Testis (tissue), 3 donors: ENCODE measurements around the gene AGER. TPM values are rescaled to one million over a fixed set of nuclear protein-coding genes. Genes with fewer than 3 reads are reported as not detected.

Experiments used
- DNase-seq: peaks from one replicate; pipeline ENCODE4 v3.0.0-alpha.2; 2019
- H3K27ac ChIP-seq, 2 donors: fragments of 200-600 bp; sonication (generic); one replicate each; pipeline ENCODE4 v1.5.1; 2019
- H3K27me3 ChIP-seq: fragments of 200-600 bp; sonication (generic); one replicate; pipeline ENCODE4 v1.5.1; 2019
- H3K36me3 ChIP-seq: fragments of 200-600 bp; sonication (generic); one replicate; pipeline ENCODE4 v1.5.1; 2017; ENCODE audit warnings: low read depth; ENCODE audit errors: missing control alignments
- H3K4me1 ChIP-seq: fragments of 200-600 bp; sonication (generic); one replicate; pipeline ENCODE4 v1.5.1; 2019
- H3K4me3 ChIP-seq, 2 donors: fragments of 200-600 bp; sonication (generic); one replicate each; pipeline ENCODE4 v1.5.1; 2017 to 2019
- H3K9me3 ChIP-seq: fragments of 200-600 bp; sonication (generic); one replicate; pipeline ENCODE4 v1.5.1; 2017
- POLR2A ChIP-seq: fragments of 450-650 bp; IDR thresholded peaks from one replicate; pipeline ENCODE4 v1.6.1; 2017; ENCODE audit warnings: antibody characterized with exemption, mild to moderate bottlenecking, moderate library complexity
- WGBS, 2 donors: methylation state at CpG; one replicate each; pipeline ENCODE4 v1.1.5; 2018; 5-methylcytosine and 5-hydroxymethylcytosine counted together
- intact Hi-C: fragments of 100-400 bp; cut with DNase I; formaldehyde crosslinking; loops from one replicate; pipeline ENCODE4 v1.15.1; 2023; ENCODE audit warnings: low total_unique reads
- polyA plus RNA-seq: library from polyadenylated mRNA; stranded (reverse); fragments of 350-450 nt; fragmentation: Illumina TruSeq; extraction: RNeasy Lipid Tissue Mini Kit (QIAGEN cat#74804); gene quantifications from one replicate; pipeline ENCODE4 v1.2.3, GENCODE V29; 2014; ENCODE audit warnings: low read depth, low replicate concordance; ENCODE audit not compliant: insufficient read depth
- total RNA-seq, 2 donors: library from RNA; depleted of rRNA; stranded (reverse); fragments of >200 nt; gene quantifications; one replicate each; pipeline ENCODE4 v1.2.3, GENCODE V29; 2016
- TF ChIP-seq, protein P1 (sequence below), 3 experiments: fragments of 450-650 bp in 2 of 3; fragments of 200-600 bp in 1 of 3; sonication (generic) in 1 of 3; IDR thresholded peaks; one replicate each; pipeline ENCODE4 v1.5.1; 2016 to 2019; ENCODE audit warnings: antibody characterized with exemption in 3 of 3, mild to moderate bottlenecking in 2 of 3, moderate library complexity in 1 of 3

The AGER gene
- total and polyA plus RNA-seq, 3 donors from 2014 or later = 5.8 to 8.6 (median 7.8) TPM

DNA sequence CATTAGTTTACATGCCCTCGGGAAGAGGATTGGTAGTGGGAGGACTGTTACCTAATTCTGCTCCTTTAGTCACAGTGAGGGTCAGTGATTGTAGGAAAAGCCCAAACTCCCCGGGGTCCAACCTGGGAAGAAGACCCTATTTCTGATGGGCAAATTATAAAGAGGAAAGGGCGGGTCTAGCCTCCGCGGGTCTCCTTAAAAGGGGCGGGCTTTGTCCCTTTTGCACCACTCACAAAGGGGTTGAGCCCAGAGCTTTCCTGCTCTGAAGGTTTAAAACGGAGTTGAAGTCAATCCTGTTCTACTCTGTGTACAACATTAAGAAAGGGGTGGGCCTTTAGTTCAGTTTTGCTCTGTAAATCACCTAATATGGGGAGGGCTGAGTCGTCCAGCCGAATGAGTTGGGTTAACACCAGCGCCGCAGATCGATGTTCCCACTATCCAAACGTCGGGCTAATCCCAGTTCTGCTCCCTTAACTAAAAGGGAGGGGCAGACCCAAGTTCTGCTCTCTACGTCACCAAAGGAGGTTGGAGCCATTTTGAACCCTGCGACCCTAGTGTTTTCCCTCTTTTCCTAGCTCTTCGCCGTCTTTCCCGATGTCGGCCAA is 6.8 kb downstream of the AGER start:
- H3K4me1 ChIP-seq = peaks cover 35% of the 10 kb centered on the region
- peak overlapping the region; percentile 94 to 99 for H3K27ac ChIP-seq
- no peak for DNase-seq
- 0 to 1% methylated on average over 20 of the region's 20 CpGs for WGBS, 2 donors
- H3K9me3 ChIP-seq = no peaks in the 10 kb centered on the region
- peak overlapping the region; percentile 53 to 82 for H3K4me3 ChIP-seq
- H3K36me3 ChIP-seq = no peaks in the 10 kb centered on the region
- H3K27me3 ChIP-seq = no peaks in the 10 kb centered on the region
- TF ChIP-seq, protein P1, sequence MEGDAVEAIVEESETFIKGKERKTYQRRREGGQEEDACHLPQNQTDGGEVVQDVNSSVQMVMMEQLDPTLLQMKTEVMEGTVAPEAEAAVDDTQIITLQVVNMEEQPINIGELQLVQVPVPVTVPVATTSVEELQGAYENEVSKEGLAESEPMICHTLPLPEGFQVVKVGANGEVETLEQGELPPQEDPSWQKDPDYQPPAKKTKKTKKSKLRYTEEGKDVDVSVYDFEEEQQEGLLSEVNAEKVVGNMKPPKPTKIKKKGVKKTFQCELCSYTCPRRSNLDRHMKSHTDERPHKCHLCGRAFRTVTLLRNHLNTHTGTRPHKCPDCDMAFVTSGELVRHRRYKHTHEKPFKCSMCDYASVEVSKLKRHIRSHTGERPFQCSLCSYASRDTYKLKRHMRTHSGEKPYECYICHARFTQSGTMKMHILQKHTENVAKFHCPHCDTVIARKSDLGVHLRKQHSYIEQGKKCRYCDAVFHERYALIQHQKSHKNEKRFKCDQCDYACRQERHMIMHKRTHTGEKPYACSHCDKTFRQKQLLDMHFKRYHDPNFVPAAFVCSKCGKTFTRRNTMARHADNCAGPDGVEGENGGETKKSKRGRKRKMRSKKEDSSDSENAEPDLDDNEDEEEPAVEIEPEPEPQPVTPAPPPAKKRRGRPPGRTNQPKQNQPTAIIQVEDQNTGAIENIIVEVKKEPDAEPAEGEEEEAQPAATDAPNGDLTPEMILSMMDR (IDR thresholded peaks at IDR 0.05) = no peak
- TF ChIP-seq POLR2A = peak; percentile 58
- intact Hi-C loops = no loop called here

DNA sequence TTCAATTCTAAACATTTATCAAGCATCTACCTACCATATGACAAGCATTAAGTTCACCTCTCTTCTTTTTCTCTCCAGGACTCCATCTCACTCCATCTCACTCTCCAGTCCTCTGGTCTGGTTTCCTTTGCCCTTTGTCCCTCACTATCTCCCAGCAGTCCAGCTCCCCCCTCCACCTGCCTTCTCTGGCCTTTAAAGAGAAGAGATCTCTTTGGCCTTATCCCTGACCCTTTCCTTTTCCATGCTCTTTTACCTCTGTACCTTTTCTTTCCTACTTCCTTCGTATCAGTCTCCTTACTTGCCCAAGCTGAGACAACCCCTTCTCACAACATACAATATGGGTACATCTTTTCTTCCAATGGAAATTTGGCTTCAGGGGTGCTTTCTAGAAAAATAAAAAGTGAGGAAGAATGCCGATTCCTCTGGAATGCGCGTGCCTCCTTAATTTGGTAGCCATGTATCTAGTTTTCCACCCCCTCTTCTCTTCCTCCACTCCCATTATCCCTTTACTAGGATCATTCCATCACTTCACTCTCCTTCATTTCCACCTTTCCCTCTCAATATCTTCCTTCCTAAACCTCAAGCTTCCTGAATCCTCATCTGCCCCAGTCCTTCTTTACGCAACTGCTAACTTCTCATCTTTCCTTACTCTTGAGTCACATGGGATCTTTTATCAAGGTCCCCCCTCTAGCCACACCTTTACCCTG is 7.4 kb downstream of the AGER start:
- TF ChIP-seq, protein P1 (IDR thresholded peaks at IDR 0.05) = no peak
- TF ChIP-seq POLR2A = no peak
- Histone ChIP-seq H3K27ac (peak overlapping the region; percentile 94 to 99), H3K27me3 (no peaks in the 10 kb centered on the region), H3K36me3 (no peaks in the 10 kb centered on the region), H3K4me1 (peaks cover 35% of the 10 kb centered on the region), H3K4me3 (peak overlapping the region; percentile 87 to 92), H3K9me3 (no peaks in the 10 kb centered on the region)
- WGBS, 2 donors = 5 to 12% methylated on average over 5 of the region's 5 CpGs
- DNase-seq = no peak
- intact Hi-C loops = no loop called here

DNA sequence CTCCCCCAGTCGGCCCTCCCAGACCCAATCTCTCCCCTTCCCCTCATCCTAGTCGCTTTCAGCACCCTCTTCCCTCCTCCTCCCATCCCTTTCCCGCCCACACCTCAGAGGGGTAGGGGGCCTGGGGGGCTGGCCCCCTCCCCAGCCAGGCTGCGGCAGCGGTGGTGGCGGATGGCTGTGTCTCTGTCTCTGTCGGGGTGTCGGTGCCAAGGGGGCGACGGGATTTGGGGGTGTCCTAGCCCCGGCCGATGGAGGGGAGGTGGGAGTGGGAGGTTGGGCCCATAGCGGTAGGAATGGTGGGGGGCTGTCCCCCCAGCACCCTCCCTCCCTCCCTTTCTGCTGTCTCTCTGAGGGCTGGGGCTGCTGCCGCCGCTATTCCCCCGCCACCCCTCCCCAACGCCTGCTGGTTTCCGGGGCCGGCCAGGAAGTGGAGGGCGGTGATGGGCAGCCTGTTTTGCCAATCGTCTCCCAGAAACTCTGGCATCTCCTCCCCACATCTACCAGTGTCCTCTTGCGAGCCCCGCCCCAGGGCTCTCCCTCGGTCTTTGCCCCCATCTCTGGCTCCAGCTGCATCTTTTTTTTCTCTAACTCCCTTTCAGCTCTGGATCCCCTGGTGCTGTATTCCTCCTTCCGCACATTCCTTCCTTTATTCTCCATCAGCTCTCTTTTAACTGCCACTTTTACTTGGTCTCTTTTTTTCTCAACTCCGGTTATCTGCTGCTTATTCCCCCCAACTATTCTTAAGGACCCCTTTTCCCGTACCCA is 8.2 kb downstream of the AGER start, which contains the start of gene AGPAT1:
Gene AGPAT1 (minus strand): TSS at position 374 of the 765 bp plus-strand sequence. CDS start 4,588 bp downstream, outside the sequence.
- peak; percentile 98 for DNase-seq
- peak within 1 kb of the TSS; percentile 94 to 99 for H3K27ac ChIP-seq
- TF ChIP-seq, protein P1 (IDR thresholded peaks at IDR 0.05) = no peak
- TF ChIP-seq POLR2A = peak; percentile 56
- 1% methylated on average over 26 to 27 of the region's 27 CpGs for WGBS, 2 donors
- peak within 1 kb of the TSS; percentile 87 to 92 for H3K4me3 ChIP-seq
- no peaks in the 10 kb centered on the region for H3K9me3 ChIP-seq
- intact Hi-C loops = no loop called here
- peaks cover 35% of the 10 kb centered on the region for H3K4me1 ChIP-seq
- no peaks in the 10 kb centered on the region for H3K36me3 ChIP-seq
- no peaks in the 10 kb centered on the region for H3K27me3 ChIP-seq

DNA sequence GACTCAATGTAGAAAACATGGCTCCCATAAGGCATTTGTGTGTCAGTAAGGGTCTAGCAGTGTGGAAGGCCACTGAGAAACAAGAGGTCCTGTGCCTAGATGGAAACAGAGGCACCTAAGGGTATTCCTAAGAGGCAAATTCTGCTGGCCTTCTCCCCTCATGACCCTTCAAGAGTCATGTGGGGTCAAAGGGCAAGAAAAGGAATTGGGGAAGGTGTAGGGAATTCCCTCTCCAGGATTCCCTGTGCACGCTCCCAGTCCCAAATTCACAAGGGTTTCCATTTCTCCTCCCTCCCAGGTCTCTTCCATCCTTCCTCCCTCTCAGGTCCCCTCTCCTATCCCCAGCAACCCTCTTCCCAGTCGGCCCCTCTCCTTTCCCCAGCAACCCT is 8.7 kb downstream of the AGER start:
- no peak for TF ChIP-seq POLR2A
- TF ChIP-seq, protein P1 (IDR thresholded peaks at IDR 0.05) = no peak
- intact Hi-C loops = no loop called here
- WGBS, 2 donors = 0 to 8% methylated on average over 2 of the region's 2 CpGs
- H3K4me1 ChIP-seq = peaks cover 35% of the 10 kb centered on the region
- DNase-seq = no peak
- no peaks in the 10 kb centered on the region for H3K36me3 ChIP-seq
- H3K9me3 ChIP-seq = no peaks in the 10 kb centered on the region
- peak overlapping the region; percentile 94 to 99 for H3K27ac ChIP-seq
- peak overlapping the region; percentile 87 to 92 for H3K4me3 ChIP-seq
- H3K27me3 ChIP-seq = no peaks in the 10 kb centered on the region
